DMS114 treated with DMSO at 0.1 percent for 48 hours (cell line): Measurements from ENCODE around the gene ENTPD6.
"Not testable (repeated sequence)": the region's sequence is repeated elsewhere in the genome, so short reads cannot be mapped to it uniquely, and the experiment has no call there.

Experiments
- DNase-seq: peaks from one replicate; lab custom pipeline; 2025; ENCODE audit not compliant: unreplicated experiment; lab: John Stamatoyannopoulos, UW

Gene ENTPD6

GRCh38 chr20:25195014-25195961, at the start of gene ENTPD6:
Gene ENTPD6 (plus strand): TSS chr20:25195712. CDS start chr20:25206537, 10,825 bp downstream.
- DNase-seq = peak; percentile 50

DNA sequence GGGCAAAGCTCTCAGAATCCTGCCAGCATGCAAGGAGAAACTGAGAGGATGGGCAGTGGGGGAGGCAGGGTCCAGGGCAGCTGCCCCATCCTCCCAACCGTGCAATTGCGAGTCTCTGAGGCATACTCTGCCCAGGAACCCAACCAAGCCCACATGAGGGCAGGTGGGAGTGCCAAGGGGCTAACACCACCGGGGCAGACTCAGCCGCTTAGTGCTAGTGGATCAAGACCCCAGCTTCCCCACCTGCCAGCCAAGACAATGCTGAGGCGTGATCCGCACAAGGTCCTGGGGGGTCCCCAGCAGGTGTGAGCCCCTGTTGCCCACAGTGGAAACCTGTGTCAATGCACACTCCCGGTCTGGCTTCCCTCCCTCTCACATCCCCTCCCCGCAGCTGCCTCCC, 48.5 kb upstream of the ENTPD6 start:
- no peak for DNase-seq

DNA sequence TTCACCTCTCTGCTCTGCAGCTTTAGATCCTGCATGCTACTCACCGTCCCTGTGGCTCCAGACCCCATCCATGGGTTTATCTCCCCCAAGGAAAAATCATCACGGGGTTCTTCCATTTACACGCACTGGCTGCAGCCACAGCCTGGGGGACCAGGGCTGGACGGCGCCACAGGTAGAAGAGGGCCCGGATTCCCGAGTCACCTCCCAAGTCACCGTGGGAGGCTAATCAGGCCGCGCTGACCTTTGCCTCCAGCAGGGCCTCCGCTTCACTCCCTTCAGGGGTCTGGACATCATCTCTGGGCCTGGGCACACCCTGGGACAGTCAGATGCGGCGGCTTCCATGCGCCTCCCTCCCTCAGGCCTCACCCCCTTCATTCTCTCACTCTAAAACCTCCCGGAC, 47.8 kb upstream of the ENTPD6 start:
- no peak for DNase-seq

GRCh38 chr20:25148181-25148981, 47.1 kb upstream of the ENTPD6 start:
- no peak for DNase-seq

DNA sequence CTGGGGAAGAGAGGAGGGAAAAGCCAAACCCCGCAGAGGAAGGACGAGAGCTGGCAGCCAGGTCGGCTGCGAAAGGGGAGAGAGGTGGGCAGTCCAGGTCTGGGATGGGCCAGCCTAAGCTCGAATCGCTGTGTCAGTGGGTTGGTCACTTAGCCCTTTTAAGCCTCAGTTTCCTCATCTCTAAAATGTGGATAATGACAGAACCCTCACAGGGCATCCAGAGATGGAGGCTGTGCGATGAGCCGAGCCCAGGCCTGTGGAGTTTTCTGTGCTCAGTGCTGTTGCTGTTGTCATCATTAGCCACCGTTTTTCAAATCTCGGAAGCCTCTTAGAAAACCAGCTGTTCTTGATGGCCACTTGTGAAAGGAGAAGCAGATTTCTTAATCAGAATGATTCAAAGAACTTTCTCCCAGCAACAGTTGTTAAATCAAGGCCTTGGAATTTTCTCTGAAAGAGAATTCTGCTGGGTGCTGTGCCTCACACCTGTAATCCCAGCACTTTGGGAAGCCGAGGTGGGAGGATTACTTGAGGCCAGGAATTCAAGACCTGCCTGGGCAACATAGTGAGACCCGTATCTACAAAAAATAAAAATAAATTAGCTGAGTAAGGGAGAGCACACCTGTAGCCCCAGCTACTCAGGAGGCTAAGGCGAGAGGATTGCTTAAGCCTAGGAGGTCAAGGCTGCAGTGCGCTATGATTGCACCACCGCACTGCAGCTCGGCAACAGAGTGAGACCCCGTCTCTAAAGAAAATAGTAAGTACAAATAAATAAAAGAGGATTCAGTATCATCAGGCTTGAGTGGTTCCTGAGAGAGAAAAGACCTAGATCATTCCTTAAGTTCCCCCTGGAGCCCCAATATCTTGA, 46.3 kb upstream of the ENTPD6 start:
- no peak for DNase-seq

- DNase-seq = no peak
Measured at GRCh38 chr20:25150016-25150415, 45.5 kb upstream of the ENTPD6 start.

DNA sequence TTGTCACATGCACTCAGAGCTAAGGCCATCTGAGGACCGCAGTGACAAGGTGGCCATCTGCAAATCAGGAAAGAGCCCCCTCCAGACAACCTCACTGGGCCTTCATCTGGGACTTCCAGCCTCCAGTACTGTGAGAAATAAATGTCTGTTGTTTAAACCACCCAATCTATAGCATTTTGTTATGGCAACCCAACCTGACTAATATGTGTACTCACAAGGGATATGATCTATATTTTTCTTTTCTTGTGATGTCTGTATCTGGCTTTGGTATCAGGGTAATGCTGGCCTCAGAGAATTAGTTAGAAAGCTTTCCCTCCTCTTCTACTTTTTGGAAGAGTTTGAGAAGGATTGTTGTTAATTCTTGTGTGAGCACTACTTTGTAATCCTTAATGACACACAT, 37.5 kb upstream of the ENTPD6 start:
- DNase-seq = no peak

GRCh38 chr20:25160467-25160866, 35.0 kb upstream of the ENTPD6 start:
- DNase-seq = no peak

DNA sequence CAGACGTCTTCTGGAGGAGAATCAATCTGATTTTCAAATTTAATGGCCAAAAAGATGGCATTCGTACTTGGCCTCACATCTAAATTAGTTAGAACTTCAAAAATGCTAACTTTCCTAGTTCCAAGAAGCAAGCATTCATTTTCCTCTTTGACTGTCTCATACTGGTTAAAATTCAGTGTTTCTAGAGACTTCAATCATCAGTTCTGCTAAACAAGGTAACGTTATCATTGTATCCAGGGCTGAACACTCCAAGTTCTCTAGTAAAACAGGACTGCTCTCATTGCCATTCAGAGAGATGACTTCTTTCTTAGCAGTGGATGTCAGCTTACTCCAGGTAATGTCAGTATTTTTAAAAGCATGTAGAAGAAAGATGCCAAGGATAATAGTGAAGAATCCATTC, 34.6 kb upstream of the ENTPD6 start:
- DNase-seq = no peak

GRCh38 chr20:25165128-25165527, 30.4 kb upstream of the ENTPD6 start:
- no peak for DNase-seq

DNA sequence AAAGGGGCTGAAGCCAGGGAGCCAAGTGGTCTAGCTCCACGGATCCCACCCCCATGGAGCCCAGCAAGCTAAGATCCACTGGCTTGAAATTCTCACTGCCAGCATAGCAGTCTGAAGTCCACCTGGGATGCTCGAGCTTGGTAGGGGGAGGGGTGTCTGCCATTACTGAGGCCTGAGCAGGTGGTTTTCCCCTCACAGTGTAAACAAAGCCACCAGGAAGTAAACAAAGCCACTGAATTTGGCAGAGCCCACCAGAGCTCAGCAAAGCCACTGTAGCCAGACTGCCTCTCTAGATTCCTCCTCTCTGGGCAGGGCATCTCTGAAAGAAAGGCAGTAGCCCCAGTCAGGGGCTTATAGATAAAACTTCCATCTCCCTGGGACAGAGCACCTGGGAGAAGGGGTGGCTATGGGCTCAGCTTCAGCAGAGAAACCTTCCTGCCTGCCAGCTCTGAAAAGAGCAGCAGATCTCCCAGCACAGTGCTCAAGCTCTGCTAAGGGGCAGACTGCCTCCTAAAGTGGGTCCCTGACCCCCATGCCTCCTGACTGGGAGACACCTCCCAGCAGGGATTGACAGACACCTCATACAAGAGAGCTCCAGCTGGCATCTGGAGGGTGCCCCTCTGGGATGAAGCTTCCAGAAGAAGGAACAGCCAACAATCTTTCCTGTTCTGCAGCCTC, 29.3 kb upstream of the ENTPD6 start:
- not testable (repeated sequence) for DNase-seq

GRCh38 chr20:25173321-25173720, 22.2 kb upstream of the ENTPD6 start:
- no peak for DNase-seq

DNA sequence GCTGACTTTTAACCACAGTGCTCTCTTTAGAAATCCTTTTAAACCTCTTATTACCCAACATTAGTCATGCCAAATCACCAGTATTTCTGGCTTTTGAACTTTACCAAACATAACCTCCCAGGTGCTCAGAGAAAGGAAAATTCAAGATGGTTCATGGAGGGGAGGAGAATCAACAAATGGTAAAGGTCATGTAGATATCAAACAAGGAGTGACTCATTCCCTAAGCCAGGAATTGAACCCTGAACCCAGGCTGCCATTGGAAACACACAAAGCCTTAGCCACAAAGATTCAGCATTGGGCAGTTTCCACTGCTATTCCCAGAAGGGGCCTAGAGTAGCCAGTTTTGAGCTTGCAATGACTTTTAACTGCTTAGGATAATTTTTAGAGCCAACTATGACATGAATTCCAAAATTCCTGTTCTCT, 21.6 kb upstream of the ENTPD6 start:
- no peak for DNase-seq

DNA sequence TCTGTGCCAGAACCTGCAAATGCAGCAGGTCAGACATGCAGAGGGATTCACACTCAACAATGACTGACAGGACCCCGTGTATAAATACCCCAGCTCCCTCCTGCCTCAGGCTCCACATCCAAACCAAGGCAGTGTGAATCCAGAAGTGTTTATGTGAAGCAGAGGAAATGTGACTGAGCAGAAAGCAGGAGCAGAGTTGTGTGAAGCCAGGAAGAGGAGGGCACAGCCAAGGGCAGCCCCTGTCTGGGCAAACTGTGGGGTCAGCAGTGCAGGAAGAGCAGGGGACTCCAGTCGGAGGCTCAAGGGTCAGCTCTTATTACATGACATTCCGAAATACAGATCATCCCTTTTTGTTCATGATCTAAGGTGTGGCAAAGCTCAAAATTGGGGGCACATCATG, 19.3 kb upstream of the ENTPD6 start:
- no peak for DNase-seq

- DNase-seq = no peak
Measured at GRCh38 chr20:25177890-25178321, 17.6 kb upstream of the ENTPD6 start.

DNA sequence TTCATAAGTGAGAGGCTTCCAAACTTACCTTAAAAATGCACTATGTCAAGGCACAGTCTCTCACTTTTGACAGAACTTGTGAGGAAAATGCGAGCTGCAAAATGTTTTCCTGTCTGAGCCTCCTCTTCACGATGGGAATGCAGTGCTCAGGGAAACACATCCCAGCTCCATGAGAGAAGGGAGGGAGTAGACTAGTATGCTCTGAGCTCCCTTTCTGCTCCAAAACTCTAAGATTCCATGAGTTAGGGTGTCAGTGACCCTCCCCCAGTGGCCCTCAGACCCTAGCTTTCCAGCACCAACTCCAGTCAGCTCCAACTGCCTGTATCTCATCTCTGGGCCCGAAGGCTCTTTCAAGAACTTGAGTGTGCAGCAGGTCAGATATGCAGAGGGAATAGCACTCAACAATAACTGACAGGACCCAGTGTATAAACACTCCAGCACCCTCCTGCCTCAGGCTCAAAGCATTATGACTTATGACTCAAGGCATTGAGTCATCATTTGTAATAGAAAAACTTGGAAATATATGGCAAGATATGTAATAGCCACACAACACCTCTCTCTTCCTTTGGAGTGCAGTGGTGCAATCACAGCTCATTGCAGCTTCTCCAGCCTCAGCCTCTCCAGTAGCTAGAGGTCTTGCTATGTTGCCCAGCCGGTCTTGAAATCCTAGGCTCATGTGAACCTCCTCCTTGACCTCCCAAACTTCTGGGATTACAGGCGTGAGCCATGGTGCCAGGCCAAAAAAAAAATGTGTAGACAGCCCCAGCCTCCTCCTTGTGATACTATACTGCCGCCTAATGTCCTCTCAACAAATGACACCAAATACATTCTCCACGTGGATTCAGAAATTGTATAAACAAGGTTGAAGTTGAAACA, 16.7 kb upstream of the ENTPD6 start:
- peak; percentile 30 for DNase-seq

- DNase-seq = no peak
Measured at GRCh38 chr20:25179439-25180089, 15.9 kb upstream of the ENTPD6 start.

GRCh38 chr20:25184391-25184790, 11.1 kb upstream of the ENTPD6 start:
- not testable (repeated sequence) for DNase-seq

DNA sequence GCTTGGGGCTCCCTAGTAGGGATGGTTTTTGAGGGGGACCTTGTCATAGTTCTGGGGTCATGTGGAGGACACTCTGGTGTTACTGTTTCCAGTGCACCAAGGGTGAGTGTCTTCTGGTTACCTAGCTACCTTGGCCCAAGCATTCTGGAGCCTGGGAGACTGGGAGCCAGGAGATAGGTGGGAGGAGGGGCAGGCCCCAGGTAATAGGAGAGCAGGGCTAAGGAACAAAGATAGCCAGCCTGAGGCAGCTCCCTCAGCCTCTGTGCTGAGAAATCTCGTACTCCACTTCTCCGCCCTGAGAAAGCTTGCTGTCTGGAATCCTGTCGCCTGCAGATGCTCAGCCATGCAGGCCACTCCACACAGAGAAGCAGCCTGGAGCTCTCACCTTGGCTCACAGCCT, 8.3 kb upstream of the ENTPD6 start:
- DNase-seq = no peak
